Ishikawa (cell line): ENCODE results near the gene TCF15.

ENCODE experiments used
- CEBPB ChIP-seq: IDR thresholded peaks from 2 replicates; pipeline ENCODE4 v1.6.1; 2012
- CREB1 ChIP-seq: IDR thresholded peaks from 2 replicates; pipeline ENCODE4 v1.6.1; 2012; ENCODE audit warnings: low read depth
- EGR1 ChIP-seq: IDR thresholded peaks from 2 replicates; pipeline ENCODE4 v1.6.1; 2012
- EP300 ChIP-seq: IDR thresholded peaks from 2 replicates; pipeline ENCODE4 v1.6.1; 2012; ENCODE audit warnings: borderline replicate concordance
- FOXM1 ChIP-seq: IDR thresholded peaks from 2 replicates; pipeline ENCODE4 v1.6.1; 2012; ENCODE audit warnings: low read depth, borderline replicate concordance
- NFIC ChIP-seq: IDR thresholded peaks from 2 replicates; pipeline ENCODE4 v1.6.1; 2012
- RAD21 ChIP-seq: IDR thresholded peaks from 2 replicates; pipeline ENCODE4 v1.6.1; 2012; ENCODE audit warnings: low read depth
- TAF1 ChIP-seq: IDR thresholded peaks from 2 replicates; pipeline ENCODE4 v1.6.1; 2012; ENCODE audit warnings: low read depth, mild to moderate bottlenecking
- TCF12 ChIP-seq: IDR thresholded peaks from 2 replicates; pipeline ENCODE4 v1.6.1; 2012; ENCODE audit warnings: low read depth
- TEAD4 ChIP-seq: IDR thresholded peaks from 2 replicates; pipeline ENCODE4 v1.6.1; 2012
- YY1 ChIP-seq: IDR thresholded peaks from 2 replicates; pipeline ENCODE4 v1.6.1; 2012; ENCODE audit warnings: low read depth
- ZBTB7A ChIP-seq: IDR thresholded peaks from 2 replicates; pipeline ENCODE4 v1.6.1; 2012; ENCODE audit warnings: low read depth
- TF ChIP-seq, protein P1 (sequence below): IDR thresholded peaks from 2 replicates; pipeline ENCODE4 v1.6.1; 2012
- TF ChIP-seq, protein P2 (sequence below): IDR thresholded peaks from 2 replicates; pipeline ENCODE4 v1.6.1; 2012
- TF ChIP-seq, protein P3 (sequence below): IDR thresholded peaks from 2 replicates; pipeline ENCODE4 v1.6.1; 2012; ENCODE audit warnings: low read depth, mild to moderate bottlenecking

TCF15 gene

DNA sequence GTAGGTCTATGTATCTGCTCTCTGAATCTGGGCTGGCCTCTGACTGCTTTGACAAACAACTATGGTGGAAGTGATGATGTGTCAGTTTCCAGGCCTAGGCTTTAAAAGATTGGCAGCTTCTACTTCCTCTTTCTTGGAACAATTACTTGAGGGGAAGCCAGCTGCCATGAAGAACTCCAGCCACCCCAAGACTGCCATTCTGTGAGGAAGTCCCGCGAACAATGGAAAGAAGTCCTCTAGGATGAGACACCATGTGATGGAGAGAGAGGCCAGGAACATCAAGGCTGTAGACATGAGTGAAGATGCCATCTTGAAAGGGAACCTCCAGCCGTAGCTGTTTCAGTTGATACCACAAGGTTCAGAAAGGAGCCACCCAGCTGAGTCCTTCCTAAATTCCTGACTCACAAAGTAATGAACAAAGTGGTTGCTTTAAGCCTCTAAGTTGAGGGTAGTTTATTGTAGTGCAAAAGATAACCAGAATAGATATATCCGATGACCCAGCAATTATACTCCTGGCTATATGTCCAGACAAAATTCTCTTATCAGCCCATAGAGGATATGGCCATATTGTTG lies 15.3 kb upstream of the TCF15 start:
- TF ChIP-seq, protein P1, sequence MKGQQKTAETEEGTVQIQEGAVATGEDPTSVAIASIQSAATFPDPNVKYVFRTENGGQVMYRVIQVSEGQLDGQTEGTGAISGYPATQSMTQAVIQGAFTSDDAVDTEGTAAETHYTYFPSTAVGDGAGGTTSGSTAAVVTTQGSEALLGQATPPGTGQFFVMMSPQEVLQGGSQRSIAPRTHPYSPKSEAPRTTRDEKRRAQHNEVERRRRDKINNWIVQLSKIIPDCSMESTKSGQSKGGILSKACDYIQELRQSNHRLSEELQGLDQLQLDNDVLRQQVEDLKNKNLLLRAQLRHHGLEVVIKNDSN = no peak
- TF ChIP-seq TCF12 (no peak), YY1 (no peak), TEAD4 (no peak), CEBPB (no peak), TAF1 (no peak), NFIC (no peak), RAD21 (no peak), FOXM1 (no peak), EGR1 (no peak), ZBTB7A (no peak), CREB1 (no peak), EP300 (no peak)
- TF ChIP-seq, protein P2, sequence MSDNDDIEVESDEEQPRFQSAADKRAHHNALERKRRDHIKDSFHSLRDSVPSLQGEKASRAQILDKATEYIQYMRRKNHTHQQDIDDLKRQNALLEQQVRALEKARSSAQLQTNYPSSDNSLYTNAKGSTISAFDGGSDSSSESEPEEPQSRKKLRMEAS = no peak
- TF ChIP-seq, protein P3, sequence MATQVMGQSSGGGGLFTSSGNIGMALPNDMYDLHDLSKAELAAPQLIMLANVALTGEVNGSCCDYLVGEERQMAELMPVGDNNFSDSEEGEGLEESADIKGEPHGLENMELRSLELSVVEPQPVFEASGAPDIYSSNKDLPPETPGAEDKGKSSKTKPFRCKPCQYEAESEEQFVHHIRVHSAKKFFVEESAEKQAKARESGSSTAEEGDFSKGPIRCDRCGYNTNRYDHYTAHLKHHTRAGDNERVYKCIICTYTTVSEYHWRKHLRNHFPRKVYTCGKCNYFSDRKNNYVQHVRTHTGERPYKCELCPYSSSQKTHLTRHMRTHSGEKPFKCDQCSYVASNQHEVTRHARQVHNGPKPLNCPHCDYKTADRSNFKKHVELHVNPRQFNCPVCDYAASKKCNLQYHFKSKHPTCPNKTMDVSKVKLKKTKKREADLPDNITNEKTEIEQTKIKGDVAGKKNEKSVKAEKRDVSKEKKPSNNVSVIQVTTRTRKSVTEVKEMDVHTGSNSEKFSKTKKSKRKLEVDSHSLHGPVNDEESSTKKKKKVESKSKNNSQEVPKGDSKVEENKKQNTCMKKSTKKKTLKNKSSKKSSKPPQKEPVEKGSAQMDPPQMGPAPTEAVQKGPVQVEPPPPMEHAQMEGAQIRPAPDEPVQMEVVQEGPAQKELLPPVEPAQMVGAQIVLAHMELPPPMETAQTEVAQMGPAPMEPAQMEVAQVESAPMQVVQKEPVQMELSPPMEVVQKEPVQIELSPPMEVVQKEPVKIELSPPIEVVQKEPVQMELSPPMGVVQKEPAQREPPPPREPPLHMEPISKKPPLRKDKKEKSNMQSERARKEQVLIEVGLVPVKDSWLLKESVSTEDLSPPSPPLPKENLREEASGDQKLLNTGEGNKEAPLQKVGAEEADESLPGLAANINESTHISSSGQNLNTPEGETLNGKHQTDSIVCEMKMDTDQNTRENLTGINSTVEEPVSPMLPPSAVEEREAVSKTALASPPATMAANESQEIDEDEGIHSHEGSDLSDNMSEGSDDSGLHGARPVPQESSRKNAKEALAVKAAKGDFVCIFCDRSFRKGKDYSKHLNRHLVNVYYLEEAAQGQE = no peak

DNA sequence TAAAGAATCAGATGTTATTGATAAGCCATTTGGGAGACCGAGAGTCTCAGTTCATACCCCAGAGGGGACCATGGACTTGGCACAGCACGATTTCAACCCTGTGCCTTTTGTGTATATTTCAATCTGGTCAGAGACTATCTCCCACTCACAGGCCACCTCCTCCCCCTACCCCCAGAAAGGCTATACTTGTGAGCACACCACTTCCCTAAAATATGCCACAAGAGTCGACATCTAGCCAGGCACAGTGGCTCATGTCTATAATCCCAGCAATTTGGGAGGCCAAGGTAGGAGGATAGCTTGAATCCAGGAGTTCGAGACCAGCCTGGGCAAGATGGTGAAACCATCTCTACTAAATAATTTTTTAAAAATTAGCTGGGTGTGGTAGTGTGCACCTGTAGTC lies 13.6 kb upstream of the TCF15 start:
- TF ChIP-seq, protein P3 = no peak
- TF ChIP-seq EP300 (no peak), TEAD4 (no peak), EGR1 (no peak)
- TF ChIP-seq, protein P2 = no peak

DNA sequence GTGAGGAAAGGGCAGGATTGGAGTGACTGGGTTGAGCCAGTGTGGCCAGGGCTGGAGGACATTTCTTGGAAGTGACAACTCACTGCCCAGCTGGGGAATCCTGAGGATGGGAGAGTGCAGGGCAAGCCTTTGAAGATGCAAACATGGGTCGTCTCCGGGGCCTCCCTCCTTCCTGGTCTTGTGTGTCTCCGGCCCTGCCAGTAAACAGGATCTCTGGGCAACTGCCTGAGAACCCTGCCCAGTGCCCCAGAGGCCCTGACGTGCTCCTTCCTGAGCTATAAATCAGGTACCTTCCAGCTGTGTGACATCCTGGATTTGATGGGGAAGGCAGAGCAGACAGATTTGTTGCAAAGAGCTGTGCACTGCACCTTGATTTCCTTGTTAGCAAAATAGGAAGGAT lies 12.9 kb upstream of the TCF15 start:
- TF ChIP-seq CREB1 (no peak), ZBTB7A (no peak), FOXM1 (no peak), CEBPB (no peak), TEAD4 (no peak), YY1 (no peak), RAD21 (no peak), EGR1 (no peak), TAF1 (no peak), TCF12 (no peak), EP300 (no peak), NFIC (no peak)
- TF ChIP-seq, protein P2 = no peak
- TF ChIP-seq, protein P1 = no peak

DNA sequence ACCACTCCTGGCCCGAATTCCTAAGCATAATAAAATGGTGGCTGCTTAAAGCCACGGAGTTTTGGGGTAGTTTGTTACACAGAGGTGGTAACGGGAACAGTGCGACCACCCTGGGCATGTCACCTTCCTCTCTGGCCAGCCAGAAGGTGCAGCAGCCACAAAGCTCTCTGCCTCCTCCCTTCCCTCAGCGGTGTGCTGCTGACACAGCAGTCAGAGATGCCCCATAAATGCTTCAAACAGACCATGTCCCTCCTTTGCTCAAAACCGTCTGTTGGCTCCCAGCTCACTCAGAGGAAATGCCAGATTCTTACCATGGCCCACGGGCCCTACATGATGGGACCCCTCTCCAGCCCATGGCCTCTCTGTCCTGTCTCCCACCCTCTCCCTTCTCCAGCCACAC lies 12.1 kb upstream of the TCF15 start:
- TF ChIP-seq, protein P1 = no peak
- TF ChIP-seq CREB1 (no peak), EP300 (no peak), EGR1 (no peak)

DNA sequence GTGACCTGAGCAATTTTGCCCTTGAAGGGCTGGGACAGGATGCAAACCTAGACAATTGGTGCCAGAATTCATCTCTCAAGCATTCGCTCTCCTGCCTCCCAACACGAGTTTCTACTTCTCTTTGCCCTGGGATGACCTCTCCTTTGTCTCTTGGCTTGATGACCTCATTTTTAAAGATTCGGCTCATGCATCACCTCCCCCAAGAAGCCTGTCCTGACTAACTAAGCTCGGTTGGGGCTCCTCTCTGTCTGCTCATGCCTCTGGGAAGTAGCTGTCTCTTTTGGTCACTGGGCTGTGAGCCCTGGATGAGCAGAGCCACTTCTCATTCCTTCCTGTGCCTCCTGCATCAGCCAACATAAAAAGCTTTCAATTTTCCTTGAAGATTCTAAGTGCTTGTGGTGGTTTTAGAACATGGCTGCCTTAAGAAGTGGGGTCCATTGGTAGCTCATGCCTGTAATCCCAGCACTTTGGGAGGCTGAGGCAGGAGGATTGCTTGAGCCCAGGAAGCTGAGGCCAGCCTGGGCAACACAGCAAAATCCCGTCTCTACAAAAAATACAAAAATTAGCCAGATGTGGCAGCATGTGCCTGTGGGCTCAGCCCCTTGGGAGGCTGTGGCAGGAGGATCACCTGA lies 11.1 kb upstream of the TCF15 start:
- TF ChIP-seq NFIC (no peak), FOXM1 (no peak), EGR1 (no peak), ZBTB7A (no peak), TEAD4 (no peak), TCF12 (no peak), TAF1 (no peak), CEBPB (no peak)
- TF ChIP-seq, protein P2 = no peak
- TF ChIP-seq, protein P3 = no peak
- TF ChIP-seq, protein P1 = no peak
